GM21360 (cell line): Measurements from ENCODE around the gene NAPA.
"Not testable (repeated sequence)": the region's sequence is repeated elsewhere in the genome, so short reads cannot be mapped to it uniquely, and the experiment has no call there.

Source experiments
- ATAC-seq: cut with Tn5 transposase; IDR thresholded peaks from one replicate; pipeline ENCODE4 v1.9.1; 2021; ENCODE audit warnings: mild to moderate bottlenecking, moderate library complexity; ENCODE audit not compliant: unreplicated experiment

Gene NAPA

GRCh38 chr19:47487551-47488515 lies 27.0 kb downstream of the NAPA start:
- ATAC-seq, result no peak

GRCh38 chr19:47486900-47487299 lies 28.0 kb downstream of the NAPA start:
- no peak for ATAC-seq

GRCh38 chr19:47486220-47486619 lies 28.6 kb downstream of the NAPA start:
- ATAC-seq, result not testable (repeated sequence)

- ATAC-seq, result no peak
These were observed 29.7 kb downstream of the NAPA start for GRCh38 chr19:47485210-47485609.

DNA sequence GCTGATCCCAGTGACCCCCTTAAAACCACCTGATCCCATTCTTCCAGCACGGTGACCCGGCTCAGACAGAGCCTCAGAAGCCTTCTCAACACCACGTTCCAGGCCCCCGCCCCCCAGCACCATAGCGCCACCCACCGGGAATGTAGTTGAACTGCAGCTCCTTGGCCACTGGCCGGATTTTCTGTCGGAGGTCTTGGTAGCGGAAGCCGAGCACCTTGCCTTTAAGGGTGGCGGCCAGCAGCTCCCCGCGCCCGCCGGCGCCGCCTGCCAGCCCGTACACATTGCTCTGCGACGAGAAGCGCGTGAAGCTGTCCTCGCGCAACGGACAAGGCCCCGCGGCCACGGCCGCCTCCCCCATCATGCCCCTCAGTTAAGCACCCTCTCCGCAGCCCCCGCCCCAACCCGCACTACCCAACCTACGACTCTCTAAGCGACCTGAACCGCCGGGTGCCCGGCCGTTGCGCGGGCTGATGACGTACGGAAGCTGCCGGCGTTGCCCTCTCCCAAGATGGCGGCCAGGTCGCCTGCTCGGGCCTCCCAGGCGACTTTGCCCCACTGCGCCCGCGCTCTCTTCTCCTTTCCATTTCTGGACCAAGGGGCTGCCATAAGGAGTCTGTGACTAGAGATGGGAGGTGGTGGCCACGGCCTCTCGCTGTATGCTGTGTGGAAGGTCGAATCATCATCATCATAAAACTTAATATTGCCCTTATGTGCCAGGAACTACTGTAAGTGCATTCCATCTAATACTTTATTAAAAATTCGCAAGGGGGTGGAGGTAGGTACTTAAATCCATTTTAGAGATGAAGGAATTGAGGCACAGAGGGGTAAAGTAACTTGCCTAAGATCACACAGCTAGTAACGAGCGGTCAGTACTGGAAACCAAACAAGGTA lies 30.8 kb downstream of the NAPA start, which contains the start of gene KPTN:
Gene KPTN (minus strand): TSS at position 420 of the 891 bp plus-strand sequence. CDS start 59 bp downstream, at position 361.
- peak; percentile 67 for ATAC-seq

GRCh38 chr19:47483200-47483599 lies 31.7 kb downstream of the NAPA start:
- ATAC-seq, result no peak

- ATAC-seq, result no peak
These were observed 33.3 kb downstream of the NAPA start for GRCh38 chr19:47481460-47482052.

DNA sequence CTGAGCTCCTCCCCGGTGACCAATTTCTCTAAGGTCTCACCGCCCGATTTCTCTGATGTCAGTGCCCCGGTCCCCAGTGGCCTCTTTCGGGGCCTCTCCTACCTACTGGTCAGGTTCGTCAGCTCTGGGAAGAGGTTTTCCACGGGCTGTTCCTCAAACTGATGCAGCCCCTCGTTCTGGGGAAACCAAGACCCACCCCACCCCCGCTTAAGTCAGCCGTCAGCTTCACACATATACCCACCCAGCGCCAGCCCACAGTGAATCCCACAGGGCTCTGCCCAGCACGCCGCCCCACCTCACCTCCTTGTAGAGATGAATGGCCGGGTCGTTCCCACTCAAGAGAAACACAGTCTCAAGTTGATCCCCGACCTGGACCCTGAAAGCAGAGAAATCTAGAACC lies 34.2 kb downstream of the NAPA start:
- ATAC-seq, result no peak

- ATAC-seq, result no peak
These were observed 35.0 kb downstream of the NAPA start for GRCh38 chr19:47479701-47480503.

- ATAC-seq, result no peak
These were observed 38.4 kb downstream of the NAPA start for GRCh38 chr19:47476438-47476972.

DNA sequence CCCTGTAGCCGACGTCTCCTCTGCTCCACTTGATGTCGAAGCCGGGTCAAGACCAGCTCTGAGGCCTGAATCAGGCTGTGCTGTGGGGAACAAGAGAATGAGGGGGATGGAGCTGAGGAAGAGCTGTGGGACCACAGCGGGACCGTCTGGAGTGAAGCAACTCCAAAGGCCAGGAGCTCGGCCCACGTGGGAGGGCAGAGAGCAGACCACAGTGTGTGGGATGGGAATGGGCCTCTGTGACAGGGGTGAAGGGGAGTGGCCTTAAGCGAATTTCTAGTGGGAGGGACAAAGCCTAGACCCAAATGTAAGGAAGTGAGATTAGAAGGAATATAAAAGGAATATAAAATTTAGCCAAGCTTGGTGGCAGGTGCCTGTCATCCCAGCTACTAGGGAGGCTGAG lies 39.4 kb downstream of the NAPA start:
- no peak for ATAC-seq

GRCh38 chr19:47473336-47473735 lies 41.5 kb downstream of the NAPA start:
- ATAC-seq, result no peak

DNA sequence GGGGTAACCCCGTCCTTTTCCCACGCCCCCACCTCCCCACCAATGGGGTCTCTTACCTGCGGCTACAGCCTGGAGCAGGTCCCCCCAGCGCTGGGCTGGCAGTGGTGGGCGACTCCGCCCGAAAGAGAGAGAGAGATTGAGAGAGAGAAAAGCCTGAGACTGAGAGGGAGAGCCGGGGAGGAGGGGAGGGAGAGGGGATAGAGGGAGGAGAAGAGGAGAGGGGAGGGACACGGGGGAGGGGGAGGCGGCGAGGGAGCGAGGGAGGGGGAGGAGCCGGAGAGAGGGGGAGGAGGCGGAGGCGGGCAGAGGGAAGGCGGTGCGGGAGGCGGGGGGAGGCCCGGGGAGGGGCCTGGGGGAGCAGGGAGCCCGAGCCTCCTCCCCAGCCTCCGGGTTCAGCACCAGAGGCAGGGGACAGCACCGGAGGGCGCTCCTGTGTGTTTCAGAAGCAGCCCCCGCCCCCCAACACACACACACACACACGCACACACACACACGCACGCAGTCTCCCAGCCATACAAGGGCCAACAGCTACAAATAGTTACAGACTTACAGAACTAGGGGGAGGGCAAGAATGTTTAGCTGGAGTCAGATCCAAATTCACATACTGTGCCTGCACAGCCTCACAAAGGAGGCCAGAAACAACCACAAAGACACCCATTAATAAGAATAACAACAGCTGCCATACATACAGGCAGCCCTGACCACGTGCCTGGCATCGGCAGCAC lies 43.0 kb downstream of the NAPA start, which contains the start of gene SLC8A2:
Gene SLC8A2 (minus strand): TSS at position 161 of the 725 bp plus-strand sequence. CDS start 5,490 bp downstream, outside the sequence.
- no peak for ATAC-seq

DNA sequence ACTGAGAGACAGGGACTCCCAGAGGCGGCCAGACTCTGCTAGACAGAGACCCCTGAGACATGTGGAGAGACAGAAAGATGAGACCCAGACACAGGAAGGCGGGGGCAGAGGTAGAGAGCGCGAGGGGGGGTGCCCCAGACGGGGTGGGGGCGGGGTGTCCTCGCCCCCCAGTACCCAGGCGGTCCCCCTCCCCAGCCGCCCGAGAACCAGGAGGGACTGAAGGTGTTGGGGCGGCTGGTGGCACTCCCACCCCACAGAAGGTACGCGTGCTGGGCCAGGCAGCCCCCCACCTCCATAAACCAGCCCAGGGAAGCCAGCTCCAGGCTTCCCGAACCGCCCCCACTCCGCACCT lies 43.5 kb downstream of the NAPA start:
- ATAC-seq, result no peak

GRCh38 chr19:47470447-47471195 lies 44.2 kb downstream of the NAPA start:
- no peak for ATAC-seq

DNA sequence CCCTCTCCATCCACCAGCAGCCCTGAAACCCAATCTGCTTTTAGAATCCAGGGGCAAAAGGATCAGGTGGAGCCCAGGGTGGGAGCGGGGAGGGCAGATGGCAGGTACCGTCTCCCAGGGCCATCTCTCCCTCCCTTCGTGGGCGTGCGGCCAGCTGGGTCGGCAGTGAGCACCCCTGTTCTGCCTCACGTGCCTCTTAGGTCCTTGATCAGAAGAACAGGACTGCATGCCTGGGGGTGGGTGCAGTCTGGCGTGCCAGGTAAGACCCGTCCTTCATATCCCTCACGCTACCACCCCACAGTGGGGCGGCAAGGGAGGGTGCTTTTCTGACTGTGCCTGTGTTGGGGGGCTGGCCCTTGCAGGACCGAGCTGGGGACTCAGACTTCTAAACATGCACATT lies 45.1 kb downstream of the NAPA start:
- no peak for ATAC-seq

DNA sequence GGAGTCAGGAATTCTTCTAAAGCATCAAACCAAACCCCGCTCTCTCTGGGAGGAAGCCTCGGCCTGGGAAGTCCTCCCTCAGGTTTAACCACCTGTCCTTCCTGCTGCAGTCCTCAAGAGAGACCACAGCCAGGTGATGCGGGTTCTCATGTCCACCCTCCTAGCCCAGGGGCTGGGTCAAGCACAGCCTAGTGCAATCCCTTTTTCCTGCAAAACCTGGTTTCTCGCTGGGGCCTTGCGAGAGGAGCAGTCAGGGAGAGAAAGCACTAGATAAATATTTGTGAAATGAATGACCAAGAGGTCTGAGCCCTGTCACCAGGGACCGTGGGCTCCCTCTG lies 45.5 kb downstream of the NAPA start:
- ATAC-seq, result no peak

DNA sequence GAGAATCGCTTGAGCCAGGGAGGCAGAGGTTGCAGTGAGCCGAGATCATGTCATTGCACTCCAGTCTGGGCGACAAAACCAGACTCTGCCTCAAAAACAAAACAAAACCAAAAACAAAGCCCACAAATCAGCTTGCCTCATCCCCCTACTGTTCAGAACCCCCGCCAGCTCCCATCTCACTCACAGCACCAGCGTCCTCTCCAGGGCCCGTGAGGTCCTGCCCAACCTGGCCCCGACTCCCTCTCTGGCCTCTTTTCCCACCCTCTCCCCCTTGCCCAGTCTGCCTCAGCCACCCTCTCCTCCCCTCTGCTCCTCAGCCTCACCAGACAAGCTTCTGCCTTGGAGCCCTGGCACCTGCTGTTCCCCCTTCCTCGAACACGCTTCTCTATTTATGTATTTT lies 46.9 kb downstream of the NAPA start:
- ATAC-seq, result no peak

- ATAC-seq, result no peak
These were observed 48.9 kb downstream of the NAPA start for GRCh38 chr19:47465957-47466356.
